Measurements from ENCODE around the gene SRSF10. TPM values are rescaled to one million over a fixed set of nuclear protein-coding genes. Genes with fewer than 3 reads are reported as not detected.

The SRSF10 gene
- total RNA-seq, 1 donor from 2014 or later: 56.5 TPM

DNA sequence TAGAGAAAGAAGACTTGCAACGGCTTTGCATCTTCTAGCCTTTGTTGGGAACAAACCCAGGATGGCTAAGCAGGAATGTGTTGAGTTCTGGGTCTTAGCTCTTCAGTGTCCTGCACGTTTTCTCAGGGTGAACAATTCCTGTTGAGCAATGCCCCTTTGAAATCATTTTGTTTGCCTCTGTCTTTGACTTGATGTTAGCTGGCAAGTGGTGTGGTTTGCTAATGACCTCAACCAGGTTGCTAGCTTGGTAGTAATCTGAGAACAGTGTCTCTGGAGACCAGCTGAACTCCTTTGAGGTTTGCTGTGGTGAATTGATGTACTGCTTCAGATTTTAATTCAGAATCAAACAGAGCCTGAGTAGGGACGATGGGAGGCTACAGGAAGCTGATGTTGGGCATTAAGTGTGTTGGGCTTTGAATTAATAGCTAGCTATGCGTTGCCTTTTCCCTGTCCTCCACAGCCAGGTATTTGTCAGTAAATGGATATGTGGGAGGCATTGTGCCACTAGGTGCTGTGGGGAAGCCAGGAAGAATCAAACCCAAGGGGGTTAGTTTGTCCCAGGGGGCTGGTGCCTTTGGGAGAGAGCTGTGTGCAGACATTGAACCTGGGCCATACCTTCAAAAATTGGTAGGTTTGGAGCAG is 23.3 kb upstream of the SRSF10 start:
- Histone ChIP-seq H3K27ac (replicated peaks) (no peak overlapping the region), H3K4me3 (no peak overlapping the region), H3K9me3 (replicated peaks) (peaks cover 10% of the 10 kb centered on the region), H3K27me3 (ENCODE audit: low read depth) (no peaks in the 10 kb centered on the region), H3K4me1 (peaks cover 22% of the 10 kb centered on the region), H3K36me3 (no peaks in the 10 kb centered on the region)
- TF ChIP-seq, protein P1, sequence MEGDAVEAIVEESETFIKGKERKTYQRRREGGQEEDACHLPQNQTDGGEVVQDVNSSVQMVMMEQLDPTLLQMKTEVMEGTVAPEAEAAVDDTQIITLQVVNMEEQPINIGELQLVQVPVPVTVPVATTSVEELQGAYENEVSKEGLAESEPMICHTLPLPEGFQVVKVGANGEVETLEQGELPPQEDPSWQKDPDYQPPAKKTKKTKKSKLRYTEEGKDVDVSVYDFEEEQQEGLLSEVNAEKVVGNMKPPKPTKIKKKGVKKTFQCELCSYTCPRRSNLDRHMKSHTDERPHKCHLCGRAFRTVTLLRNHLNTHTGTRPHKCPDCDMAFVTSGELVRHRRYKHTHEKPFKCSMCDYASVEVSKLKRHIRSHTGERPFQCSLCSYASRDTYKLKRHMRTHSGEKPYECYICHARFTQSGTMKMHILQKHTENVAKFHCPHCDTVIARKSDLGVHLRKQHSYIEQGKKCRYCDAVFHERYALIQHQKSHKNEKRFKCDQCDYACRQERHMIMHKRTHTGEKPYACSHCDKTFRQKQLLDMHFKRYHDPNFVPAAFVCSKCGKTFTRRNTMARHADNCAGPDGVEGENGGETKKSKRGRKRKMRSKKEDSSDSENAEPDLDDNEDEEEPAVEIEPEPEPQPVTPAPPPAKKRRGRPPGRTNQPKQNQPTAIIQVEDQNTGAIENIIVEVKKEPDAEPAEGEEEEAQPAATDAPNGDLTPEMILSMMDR (IDR thresholded peaks at IDR 0.05; ENCODE audit: borderline replicate concordance): no peak
- DNase-seq: no peak
- intact Hi-C loops (cut with micrococcal nuclease): no loop called here

DNA sequence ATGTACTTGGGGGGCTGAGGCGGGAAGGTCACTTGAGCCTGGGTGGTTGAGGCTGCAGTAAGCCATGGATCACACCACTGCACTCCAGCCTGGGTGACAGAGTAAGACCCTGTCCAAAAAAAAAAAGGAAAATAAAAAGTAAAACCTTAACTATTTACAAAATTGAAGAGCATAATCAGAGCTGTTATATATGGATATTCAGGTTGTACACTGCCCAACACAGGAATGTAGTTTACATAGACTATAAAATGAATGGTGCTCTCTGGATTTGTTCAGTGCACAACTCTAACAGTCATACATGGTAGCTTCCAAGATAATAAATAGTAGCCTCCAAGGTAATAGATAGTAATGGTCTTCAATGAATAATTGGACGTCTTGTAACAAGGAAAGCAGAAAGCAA is 22.6 kb upstream of the SRSF10 start:
- intact Hi-C loops (cut with micrococcal nuclease): no loop called here
- Histone ChIP-seq H3K36me3 (no peaks in the 10 kb centered on the region), H3K27me3 (ENCODE audit: low read depth) (no peaks in the 10 kb centered on the region), H3K4me3 (no peak overlapping the region), H3K9me3 (replicated peaks) (peaks cover 10% of the 10 kb centered on the region), H3K27ac (replicated peaks) (no peak overlapping the region), H3K4me1 (peaks cover 15% of the 10 kb centered on the region)
- DNase-seq: no peak
- TF ChIP-seq, protein P1 (IDR thresholded peaks at IDR 0.05; ENCODE audit: borderline replicate concordance): no peak

DNA sequence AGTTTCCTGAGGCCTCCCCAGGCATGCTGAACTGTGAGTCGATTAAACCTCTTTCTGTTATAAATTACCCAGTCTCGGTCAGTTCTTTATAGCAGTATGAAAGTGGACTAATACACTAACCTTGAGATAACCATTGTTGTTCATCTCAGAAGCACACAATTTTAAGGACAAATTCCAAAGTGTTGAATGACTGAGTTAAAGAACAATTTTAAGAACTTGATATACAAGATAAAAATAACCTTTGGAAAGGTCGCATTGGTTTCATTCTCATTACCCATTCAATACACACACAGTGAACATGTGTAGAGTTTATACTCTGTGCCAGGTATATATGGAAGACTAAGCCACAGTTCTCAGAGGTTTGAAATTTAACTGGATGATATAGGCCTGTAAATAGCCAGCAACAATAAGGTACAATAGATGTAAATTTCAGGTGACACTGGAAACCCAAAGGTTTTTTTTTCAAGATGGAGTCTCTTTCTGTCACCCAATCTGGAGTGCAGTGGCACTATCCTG is 19.1 kb upstream of the SRSF10 start:
- no peak for DNase-seq
- TF ChIP-seq, protein P1 (IDR thresholded peaks at IDR 0.05; ENCODE audit: borderline replicate concordance): no peak
- Histone ChIP-seq H3K4me1 (peaks cover 11% of the 10 kb centered on the region), H3K4me3 (no peak overlapping the region), H3K27ac (replicated peaks) (no peak overlapping the region), H3K36me3 (no peaks in the 10 kb centered on the region), H3K9me3 (replicated peaks) (no peaks in the 10 kb centered on the region), H3K27me3 (ENCODE audit: low read depth) (no peaks in the 10 kb centered on the region)
- intact Hi-C loops (cut with micrococcal nuclease): no loop called here

DNA sequence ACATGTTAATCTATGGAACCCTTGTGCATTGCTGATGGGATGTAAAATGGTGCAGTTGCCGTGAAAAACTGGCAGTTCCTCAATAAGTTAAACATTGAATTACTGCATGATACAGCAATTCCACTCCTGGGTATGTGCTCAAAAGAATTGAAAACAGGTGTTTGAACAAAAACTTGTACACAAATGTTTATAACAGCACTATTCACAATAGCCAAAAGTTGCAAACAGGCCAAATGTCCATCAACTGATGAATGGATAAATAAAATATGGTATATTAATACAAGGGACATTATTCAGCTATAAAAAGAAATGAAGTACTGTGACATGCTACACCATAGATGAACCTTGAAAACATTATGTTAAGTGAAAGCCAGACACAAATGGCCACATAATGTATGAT is 17.7 kb upstream of the SRSF10 start:
- no peaks in the 10 kb centered on the region for H3K9me3 ChIP-seq (replicated peaks)
- peaks cover 11% of the 10 kb centered on the region for H3K4me1 ChIP-seq
- no peaks in the 10 kb centered on the region for H3K27me3 ChIP-seq (ENCODE audit: low read depth)
- no peak overlapping the region for H3K27ac ChIP-seq (replicated peaks)
- no peak for DNase-seq
- TF ChIP-seq, protein P1 (IDR thresholded peaks at IDR 0.05; ENCODE audit: borderline replicate concordance): no peak
- no peaks in the 10 kb centered on the region for H3K36me3 ChIP-seq
- intact Hi-C loops (cut with micrococcal nuclease): no loop called here
- H3K4me3 ChIP-seq: no peak overlapping the region

DNA sequence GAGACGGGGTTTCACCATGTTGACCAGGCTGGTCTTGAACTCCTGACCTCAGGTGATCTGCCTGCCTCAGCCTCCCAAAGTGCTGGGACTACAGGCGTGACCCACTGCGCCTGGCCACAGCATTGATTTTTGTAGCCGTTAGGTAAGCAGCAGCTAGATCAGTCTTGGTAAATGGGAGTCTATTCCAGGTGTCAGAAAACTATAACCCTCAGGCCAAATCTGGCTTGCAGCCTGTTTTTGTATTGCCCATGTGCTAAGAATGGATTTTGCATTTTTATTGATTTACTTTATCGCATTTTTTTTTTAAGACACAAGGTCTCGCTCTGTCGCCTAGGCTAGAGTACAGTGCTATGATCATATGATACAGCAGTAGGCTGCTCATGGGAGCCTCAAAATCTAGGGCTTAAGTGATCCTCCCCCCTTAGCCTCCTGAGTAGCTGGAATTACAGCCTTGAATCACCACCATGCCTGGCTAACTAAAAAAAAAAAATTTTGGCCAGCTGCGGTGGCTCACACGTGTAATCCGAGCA is 16.6 kb upstream of the SRSF10 start:
- no peak for DNase-seq
- H3K36me3 ChIP-seq: no peaks in the 10 kb centered on the region
- TF ChIP-seq, protein P1 (IDR thresholded peaks at IDR 0.05; ENCODE audit: borderline replicate concordance): no peak
- H3K4me3 ChIP-seq: no peak overlapping the region
- intact Hi-C loops (cut with micrococcal nuclease): no loop called here
- peaks cover 11% of the 10 kb centered on the region for H3K4me1 ChIP-seq
- H3K27ac ChIP-seq (replicated peaks): no peak overlapping the region
- H3K9me3 ChIP-seq (replicated peaks): no peaks in the 10 kb centered on the region
- no peaks in the 10 kb centered on the region for H3K27me3 ChIP-seq (ENCODE audit: low read depth)
